ENCODE data around the gene VIPR2.

- TF ChIP-seq CTCF (IDR thresholded peaks at IDR 0.05) = no peak
- no peak for TF ChIP-seq POLR2A (IDR thresholded peaks at IDR 0.05)
Measured at GRCh38 chr7:159118623-159119022, 26.0 kb downstream of the VIPR2 start.
